Measurements from ENCODE around the gene CSGALNACT2. TPM values are rescaled to one million over a fixed set of nuclear protein-coding genes. Genes with fewer than 3 reads are reported as not detected.

Gene CSGALNACT2
- total RNA-seq, 2 donors from 2014 or later: 35.9 to 45.1 TPM

DNA sequence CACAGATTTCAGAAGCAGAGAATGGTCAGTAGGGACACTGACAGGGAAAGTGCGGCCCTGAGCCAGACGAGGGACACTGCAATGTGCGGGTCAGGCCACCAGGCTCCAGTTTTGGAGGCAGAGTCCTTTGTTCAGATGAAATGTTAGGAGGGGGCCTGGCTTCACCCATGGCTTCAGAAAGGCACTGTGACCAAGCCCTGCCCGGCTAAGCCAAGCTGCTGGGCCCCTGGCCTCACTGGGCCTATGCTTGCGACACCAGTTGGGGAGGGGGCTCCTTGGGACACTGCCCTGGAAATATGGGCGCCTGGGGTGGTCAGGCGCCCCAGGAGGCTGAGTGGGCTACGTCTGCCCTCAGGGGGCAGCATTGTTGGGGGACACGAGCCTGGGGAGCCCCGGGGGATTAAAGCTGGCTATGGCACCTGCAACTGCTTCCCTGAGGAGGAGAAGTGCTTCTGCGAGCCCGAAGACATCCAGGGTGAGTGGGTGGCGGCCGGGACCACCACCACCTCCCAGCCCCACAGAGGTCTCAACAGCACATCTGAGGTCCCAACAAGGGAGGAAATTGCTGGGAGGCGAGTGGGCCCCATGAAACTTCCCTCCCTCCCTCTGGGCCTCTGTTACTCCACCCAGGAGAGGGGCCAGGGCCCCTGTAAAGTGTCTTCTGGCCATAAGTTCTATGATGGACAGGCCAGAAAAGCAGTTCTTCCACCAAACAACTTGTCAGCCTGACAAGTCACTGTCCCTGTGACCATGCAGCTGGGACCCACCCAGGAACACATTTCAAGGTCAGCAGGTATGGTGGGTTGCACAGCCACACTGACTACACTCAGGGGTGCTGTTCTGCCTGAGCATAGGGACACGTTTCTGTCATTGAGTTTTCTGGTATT, 24.8 kb upstream of the CSGALNACT2 start:
- TF ChIP-seq, protein P1, sequence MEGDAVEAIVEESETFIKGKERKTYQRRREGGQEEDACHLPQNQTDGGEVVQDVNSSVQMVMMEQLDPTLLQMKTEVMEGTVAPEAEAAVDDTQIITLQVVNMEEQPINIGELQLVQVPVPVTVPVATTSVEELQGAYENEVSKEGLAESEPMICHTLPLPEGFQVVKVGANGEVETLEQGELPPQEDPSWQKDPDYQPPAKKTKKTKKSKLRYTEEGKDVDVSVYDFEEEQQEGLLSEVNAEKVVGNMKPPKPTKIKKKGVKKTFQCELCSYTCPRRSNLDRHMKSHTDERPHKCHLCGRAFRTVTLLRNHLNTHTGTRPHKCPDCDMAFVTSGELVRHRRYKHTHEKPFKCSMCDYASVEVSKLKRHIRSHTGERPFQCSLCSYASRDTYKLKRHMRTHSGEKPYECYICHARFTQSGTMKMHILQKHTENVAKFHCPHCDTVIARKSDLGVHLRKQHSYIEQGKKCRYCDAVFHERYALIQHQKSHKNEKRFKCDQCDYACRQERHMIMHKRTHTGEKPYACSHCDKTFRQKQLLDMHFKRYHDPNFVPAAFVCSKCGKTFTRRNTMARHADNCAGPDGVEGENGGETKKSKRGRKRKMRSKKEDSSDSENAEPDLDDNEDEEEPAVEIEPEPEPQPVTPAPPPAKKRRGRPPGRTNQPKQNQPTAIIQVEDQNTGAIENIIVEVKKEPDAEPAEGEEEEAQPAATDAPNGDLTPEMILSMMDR (IDR thresholded peaks at IDR 0.05): no peak
- Histone ChIP-seq H3K9me3 (no peaks in the 10 kb centered on the region), H3K36me3 (no peaks in the 10 kb centered on the region), H3K4me3 (no peak overlapping the region), H3K4me1 (ENCODE audit: control insufficient read depth in 1 of 2, low read depth in 2 of 2) (no peaks in the 10 kb centered on the region), H3K27me3 (replicated peaks; ENCODE audit: insufficient read depth) (no peaks in the 10 kb centered on the region), H3K27ac (no peak overlapping the region)
- no peak for DNase-seq (ENCODE audit: low spot score)
- no peak for ATAC-seq (ENCODE audit: insufficient number of reproducible peaks, low FRiP score, low read depth)

DNA sequence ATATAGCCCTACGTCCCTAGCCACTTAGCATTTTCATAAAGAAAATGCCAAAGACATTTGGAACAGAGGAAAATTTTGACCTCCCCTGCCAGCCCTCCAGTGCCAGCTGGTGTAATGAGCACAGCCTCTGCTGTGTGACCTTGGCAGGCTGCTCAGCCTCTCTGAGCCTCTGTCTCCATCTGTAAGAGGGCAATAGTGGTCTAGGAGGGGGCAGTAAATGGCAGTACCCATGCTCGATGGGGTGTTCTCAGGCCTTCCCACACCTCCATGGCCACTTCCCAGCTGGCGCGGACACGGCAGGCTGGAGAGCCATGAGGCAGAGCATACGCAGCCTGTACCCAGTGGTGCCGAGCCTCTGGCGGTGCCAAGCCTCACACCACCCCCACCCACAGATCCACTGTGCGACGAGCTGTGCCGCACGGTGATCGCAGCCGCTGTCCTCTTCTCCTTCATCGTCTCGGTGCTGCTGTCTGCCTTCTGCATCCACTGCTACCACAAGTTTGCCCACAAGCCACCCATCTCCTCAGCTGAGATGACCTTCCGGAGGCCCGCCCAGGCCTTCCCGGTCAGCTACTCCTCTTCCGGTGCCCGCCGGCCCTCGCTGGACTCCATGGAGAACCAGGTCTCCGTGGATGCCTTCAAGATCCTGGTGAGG, 24.0 kb upstream of the CSGALNACT2 start:
- Histone ChIP-seq H3K36me3 (no peaks in the 10 kb centered on the region), H3K4me1 (ENCODE audit: control insufficient read depth in 1 of 2, low read depth in 2 of 2) (no peaks in the 10 kb centered on the region), H3K4me3 (no peak overlapping the region), H3K27ac (no peak overlapping the region), H3K27me3 (replicated peaks; ENCODE audit: insufficient read depth) (no peaks in the 10 kb centered on the region), H3K9me3 (no peaks in the 10 kb centered on the region)
- DNase-seq (ENCODE audit: low spot score) (no peak), ATAC-seq (ENCODE audit: insufficient number of reproducible peaks, low FRiP score, low read depth) (no peak)
- TF ChIP-seq, protein P1 (IDR thresholded peaks at IDR 0.05): no peak

DNA sequence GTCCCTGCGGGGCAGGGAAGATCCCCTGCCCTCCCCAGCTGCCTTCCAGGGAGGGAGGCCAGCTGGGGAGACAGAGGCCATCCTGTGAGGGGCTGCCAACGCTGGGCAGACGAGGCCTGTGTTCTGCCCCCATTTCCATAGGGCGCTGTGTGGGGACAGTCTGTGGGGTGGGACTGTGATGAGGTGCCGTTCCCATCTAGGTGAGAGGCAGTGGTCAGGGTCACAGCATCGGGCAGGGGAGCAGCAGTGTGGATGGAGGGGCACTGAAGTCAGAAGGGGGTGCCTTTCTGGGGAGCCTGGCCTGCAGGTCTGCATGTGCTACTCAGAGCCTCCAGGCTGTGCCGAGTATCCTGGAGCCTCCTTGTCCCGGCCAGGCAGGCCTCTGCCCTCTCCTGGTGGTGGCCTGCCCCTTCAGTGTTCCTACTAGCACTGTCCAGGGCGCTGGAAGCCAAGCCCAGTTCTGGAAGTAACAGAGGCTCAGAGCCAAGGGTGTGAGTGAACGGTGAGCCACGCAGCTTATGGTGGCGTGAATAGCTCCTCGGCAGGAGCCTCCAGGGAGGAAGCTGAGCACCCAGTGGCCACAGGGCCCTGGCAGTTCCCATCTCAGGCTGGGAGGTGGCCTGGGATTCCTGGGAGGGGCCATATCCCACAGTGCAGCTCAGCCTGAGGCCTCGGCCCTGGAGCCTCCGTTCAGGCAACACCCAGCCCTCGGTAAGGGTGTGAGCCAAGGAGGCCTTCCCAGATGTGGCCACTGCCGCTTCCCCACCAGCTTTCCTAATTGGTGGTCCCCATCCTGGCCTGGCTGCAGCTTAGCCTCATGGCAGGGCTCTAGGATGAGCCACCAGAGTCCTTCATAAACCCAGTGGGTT, 23.3 kb upstream of the CSGALNACT2 start:
- H3K27me3 ChIP-seq (replicated peaks; ENCODE audit: insufficient read depth): no peaks in the 10 kb centered on the region
- no peak overlapping the region for H3K4me3 ChIP-seq
- TF ChIP-seq, protein P1 (IDR thresholded peaks at IDR 0.05): no peak
- no peak overlapping the region for H3K27ac ChIP-seq
- no peak for DNase-seq (ENCODE audit: low spot score)
- H3K4me1 ChIP-seq (ENCODE audit: control insufficient read depth in 1 of 2, low read depth in 2 of 2): no peaks in the 10 kb centered on the region
- no peaks in the 10 kb centered on the region for H3K9me3 ChIP-seq
- no peak for ATAC-seq (ENCODE audit: insufficient number of reproducible peaks, low FRiP score, low read depth)
- no peaks in the 10 kb centered on the region for H3K36me3 ChIP-seq

DNA sequence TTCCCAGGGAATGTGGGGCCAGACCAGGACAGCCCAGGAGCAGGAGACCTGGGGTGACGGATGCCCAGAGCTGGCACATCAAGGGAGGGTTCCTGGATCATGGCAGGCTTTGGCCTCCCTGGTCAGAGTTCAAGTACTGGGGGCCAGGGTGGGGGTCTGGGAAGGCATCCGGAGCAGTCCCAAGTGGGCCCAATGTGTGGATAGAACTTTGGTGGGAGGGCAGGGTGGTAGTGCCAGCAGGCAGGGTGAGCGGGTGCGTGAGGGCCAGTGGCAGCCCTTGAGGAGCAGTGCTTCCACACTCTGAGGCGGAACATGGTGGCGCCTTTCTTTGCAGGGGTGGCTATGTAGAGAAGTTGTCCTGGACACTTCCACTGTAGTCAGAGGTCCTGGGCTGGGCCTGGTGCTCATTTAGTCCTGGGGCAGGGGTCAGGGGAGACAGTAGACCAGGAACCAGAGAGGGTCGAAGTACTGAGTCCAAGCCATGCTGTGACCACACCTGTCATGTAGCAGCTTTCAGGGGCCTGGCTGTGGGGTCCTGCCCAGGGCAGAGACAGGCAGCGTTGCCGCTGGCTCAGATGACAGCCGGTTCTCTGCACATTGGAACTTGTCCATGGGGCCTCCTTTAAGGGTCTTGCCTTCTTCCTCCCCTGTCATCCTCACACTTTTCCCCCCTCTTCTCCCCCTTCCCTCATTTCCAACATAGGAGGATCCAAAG, 22.2 kb upstream of the CSGALNACT2 start:
- no peak overlapping the region for H3K4me3 ChIP-seq
- H3K27me3 ChIP-seq (replicated peaks; ENCODE audit: insufficient read depth): no peaks in the 10 kb centered on the region
- DNase-seq (ENCODE audit: low spot score): no peak
- no peaks in the 10 kb centered on the region for H3K4me1 ChIP-seq (ENCODE audit: control insufficient read depth in 1 of 2, low read depth in 2 of 2)
- H3K9me3 ChIP-seq: no peaks in the 10 kb centered on the region
- no peak for ATAC-seq (ENCODE audit: insufficient number of reproducible peaks, low FRiP score, low read depth)
- no peaks in the 10 kb centered on the region for H3K36me3 ChIP-seq
- TF ChIP-seq, protein P1 (IDR thresholded peaks at IDR 0.05): no peak
- H3K27ac ChIP-seq: no peak overlapping the region
